Erythroblast (primary cell): ENCODE data around the gene OPRPN.

Experiments
- GATA1 ChIP-seq: IDR thresholded peaks from 2 replicates; pipeline ENCODE4 v1.6.1; 2011; ENCODE audit warnings: low read depth, mild to moderate bottlenecking, control low read depth, low read length, moderate library complexity
- POLR2A ChIP-seq: IDR thresholded peaks from 2 replicates; pipeline ENCODE4 v1.6.1; 2011; ENCODE audit warnings: mild to moderate bottlenecking, low read length

- TF ChIP-seq POLR2A (no peak), GATA1 (no peak)
Measured at GRCh38 chr4:70359115-70359661, 38.6 kb upstream of the OPRPN start.
